Gastrocnemius medialis (tissue), 4 donors: ENCODE results near the gene NRF1.

Experiments used
- CTCF ChIP-seq, 5 experiments: fragments of 450-650 bp in 3 of 5; fragments of 200-600 bp in 2 of 5; sonication (generic) in 2 of 5; IDR thresholded peaks in 4 of 5; conservative IDR thresholded peaks in 1 of 5; 1 replicate in 4 of 5; 2 replicates in 1 of 5; pipeline ENCODE4 v1.5.1; 2016 to 2019; ENCODE audit warnings: antibody characterized with exemption in 5 of 5, mild to moderate bottlenecking in 3 of 5, moderate library complexity in 3 of 5
- POLR2A ChIP-seq, 2 donors: fragments of 450-650 bp; IDR thresholded peaks; one replicate each; pipeline ENCODE4 v1.6.1; 2017; ENCODE audit warnings: antibody characterized with exemption in 2 of 2, mild to moderate bottlenecking in 2 of 2, moderate library complexity in 2 of 2

- no peak for TF ChIP-seq CTCF (IDR thresholded peaks at IDR 0.05 in 4 of 5, conservative IDR thresholded peaks at IDR 0.05 in 1 of 5)
- TF ChIP-seq POLR2A (IDR thresholded peaks at IDR 0.05), result no peak
These were observed 129.3 kb downstream of the NRF1 start for GRCh38 chr7:129740574-129741410.
